ENCODE data around the gene BAZ1B.
"Not testable (repeated sequence)": the region's sequence is repeated elsewhere in the genome, so short reads cannot be mapped to it uniquely, and the experiment has no call there.

Gene BAZ1B

DNA sequence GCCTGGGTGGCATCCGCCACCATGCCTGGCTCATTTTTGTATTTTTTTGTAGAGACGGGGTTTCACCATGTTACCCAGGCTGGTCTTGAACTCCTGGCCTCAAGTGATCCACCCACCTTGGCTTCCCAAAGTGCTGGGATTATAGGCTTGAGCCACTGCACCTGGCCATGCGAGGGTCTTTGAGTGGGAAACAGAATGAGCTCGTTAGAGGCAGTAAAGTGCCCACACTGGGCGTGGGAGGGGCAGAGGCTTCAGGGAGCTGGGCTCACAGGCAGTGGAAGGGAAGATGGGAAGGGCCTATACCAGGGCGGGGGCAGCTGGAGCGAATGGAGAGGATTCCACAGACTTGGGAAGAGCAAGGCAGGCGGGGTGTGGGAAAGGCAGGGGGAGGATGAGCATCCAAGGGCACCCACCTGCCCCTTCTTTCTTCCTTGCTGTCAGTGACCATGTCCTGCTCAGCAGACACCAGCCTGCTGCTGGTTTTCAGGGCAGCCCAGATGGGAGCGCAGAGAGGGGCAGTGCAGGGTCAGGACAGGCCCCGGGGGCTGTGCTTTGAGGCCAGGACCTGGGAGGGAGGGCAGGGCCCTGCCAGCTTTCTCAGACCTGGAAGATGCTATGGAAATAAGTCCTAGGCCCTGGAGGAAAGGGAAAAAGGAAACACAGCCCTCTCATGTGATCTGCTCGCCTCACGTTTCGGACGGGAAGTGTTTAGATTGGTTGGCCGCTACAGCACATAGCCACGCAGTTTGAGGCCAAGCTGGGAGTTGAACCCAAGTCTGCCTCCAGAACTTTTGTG, 84.3 kb downstream of the BAZ1B start:
- TF ChIP-seq Cebpa-rat (IDR thresholded peaks at IDR 0.05), result no peak
- Histone ChIP-seq H3K9me3 (no peaks in the 10 kb centered on the region), H3K4me2 (peak overlapping the region; percentile 17; the same call in 1 of the 2 replicates), H3K4me1 (peaks cover 29% of the 10 kb centered on the region), H3K9ac (0 out of 2 replicates have a peak overlapping the region, but pooled peaks have one; percentile 10), H3K27me3 (no peaks in the 10 kb centered on the region), H3K27ac (peak overlapping the region; percentile 26; the same call in 1 of the 2 replicates), H4K20me1 (peaks cover 49% of the 10 kb centered on the region), H3K36me3 (peaks cover 44% of the 10 kb centered on the region), H3K4me3 (no peak overlapping the region)

DNA sequence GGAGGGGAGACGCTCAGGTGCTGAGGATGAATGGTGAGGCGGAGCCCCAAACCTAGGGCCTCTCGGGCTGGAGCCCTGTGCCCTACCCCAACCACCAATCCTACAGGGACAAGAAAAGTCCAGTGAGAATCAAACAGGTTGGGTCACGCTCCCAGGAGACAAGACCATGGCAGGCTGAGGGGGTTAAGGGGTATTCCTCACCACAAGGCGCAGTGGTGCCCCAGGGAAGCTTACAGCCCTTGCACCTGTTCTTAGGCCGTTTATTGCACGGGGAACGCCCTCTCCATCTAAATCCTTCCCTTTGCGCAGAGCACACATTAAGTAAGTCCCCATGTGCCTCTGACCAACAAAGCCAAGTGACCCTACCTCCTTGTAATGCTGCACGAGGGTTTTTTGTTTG, 85.0 kb downstream of the BAZ1B start:
- H3K36me3 ChIP-seq, result peaks cover 36% of the 10 kb centered on the region
- no peaks in the 10 kb centered on the region for H3K27me3 ChIP-seq
- peaks cover 42% of the 10 kb centered on the region for H4K20me1 ChIP-seq

DNA sequence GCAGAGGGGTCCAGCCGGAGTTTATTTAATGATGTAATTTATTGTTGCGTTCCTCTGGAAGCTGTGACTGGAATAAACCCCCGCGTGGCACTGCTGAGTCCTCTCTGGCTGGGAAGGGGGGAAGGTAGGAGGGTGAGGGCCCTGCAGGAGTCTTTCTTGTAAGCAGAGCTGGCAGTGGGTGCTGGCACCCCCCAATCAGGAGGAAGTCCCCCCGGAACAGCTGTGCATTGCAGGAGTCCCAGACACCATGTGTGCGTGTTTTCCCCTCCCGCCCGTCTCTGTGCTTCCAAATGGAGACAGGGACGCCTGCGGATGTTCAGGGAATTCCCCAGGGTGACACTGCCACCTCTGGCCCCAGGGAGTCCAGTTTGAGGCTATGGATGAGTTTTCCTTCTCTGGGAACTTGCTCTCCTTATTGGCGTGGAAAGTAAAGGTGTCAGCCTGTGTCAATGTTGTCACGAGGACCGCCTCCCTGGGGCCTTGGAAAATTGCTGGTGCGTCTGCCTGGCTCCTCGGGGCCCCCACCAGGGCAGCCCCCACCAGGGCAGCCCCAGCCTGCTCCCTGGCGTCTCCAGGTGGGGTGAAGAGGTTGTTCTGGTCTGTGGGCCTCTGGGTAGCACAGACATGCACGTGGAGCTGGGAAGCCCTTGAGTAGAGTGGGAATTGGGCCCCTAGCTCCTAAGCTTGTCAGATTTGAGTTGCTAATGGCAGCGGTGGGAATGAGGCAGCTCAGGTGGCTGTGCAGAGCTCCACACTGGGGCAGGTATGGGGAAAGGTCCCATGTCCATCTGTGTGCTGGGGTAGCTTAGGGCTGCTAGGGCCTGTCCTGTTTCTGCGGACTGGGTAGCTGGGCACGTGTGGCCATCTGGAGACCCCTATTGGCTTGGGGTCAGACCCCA, 85.8 kb downstream of the BAZ1B start:
- Histone ChIP-seq H3K27me3 (no peaks in the 10 kb centered on the region), H3K9ac (no peak overlapping the region), H3K4me3 (no peak overlapping the region), H3K27ac (no peak overlapping the region), H3K36me3 (peaks cover 29% of the 10 kb centered on the region), H3K4me2 (0 out of 2 replicates have a peak overlapping the region, but pooled peaks have one; percentile 17), H3K9me3 (no peaks in the 10 kb centered on the region), H4K20me1 (peaks cover 36% of the 10 kb centered on the region), H3K4me1 (peaks cover 29% of the 10 kb centered on the region)
- no peak for TF ChIP-seq Cebpa-rat (IDR thresholded peaks at IDR 0.05)

More for the DNA sequence above, 85.0 kb downstream of the BAZ1B start:
- TF ChIP-seq Cebpa-rat (IDR thresholded peaks at IDR 0.05), result no peak
- Histone ChIP-seq H3K4me2 (peak overlapping the region; percentile 17; the same call in 1 of the 2 replicates), H3K27ac (no peak overlapping the region), H3K9ac (no peak overlapping the region), H3K4me3 (no peak overlapping the region), H3K9me3 (no peaks in the 10 kb centered on the region), H3K4me1 (peaks cover 29% of the 10 kb centered on the region)

DNA sequence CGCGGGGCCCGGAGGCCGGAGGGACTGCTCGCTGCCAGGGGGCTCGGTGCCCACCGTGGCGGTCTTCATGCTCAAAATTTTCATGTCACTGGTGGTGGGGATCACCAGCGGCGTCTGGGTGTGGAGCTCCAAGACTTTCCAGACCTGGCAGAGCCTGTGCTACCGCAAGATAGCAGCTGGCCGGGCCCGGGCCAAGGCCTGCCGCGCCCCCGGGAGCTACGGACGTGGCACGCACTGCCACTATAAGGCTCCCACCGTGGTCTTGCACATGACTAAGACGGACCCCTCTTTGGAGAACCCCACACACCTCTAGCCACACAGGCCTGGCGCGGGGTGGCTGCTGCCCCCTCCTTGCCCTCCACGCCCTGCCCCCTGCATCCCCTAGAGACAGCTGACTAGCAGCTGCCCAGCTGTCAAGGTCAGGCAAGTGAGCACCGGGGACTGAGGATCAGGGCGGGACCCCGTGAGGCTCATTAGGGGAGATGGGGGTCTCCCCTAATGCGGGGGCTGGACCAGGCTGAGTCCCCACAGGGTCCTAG, 86.6 kb downstream of the BAZ1B start:
- Histone ChIP-seq H3K4me3 (no peak overlapping the region), H3K27ac (no peak overlapping the region), H3K4me1 (peaks cover 29% of the 10 kb centered on the region), H3K9ac (no peak overlapping the region), H3K9me3 (no peaks in the 10 kb centered on the region), H3K27me3 (no peaks in the 10 kb centered on the region), H4K20me1 (peaks cover 29% of the 10 kb centered on the region), H3K4me2 (no peak overlapping the region), H3K36me3 (peaks cover 21% of the 10 kb centered on the region)
- no peak for TF ChIP-seq Cebpa-rat (IDR thresholded peaks at IDR 0.05)

DNA sequence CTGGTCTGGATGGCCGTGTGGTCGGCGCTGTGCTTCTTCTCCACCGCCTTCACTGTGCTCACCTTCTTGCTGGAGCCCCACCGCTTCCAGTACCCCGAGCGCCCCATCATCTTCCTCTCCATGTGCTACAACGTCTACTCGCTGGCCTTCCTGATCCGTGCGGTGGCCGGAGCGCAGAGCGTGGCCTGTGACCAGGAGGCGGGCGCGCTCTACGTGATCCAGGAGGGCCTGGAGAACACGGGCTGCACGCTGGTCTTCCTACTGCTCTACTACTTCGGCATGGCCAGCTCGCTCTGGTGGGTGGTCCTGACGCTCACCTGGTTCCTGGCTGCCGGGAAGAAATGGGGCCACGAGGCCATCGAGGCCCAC, 87.4 kb downstream of the BAZ1B start:
- no peak for TF ChIP-seq Cebpa-rat (IDR thresholded peaks at IDR 0.05)
- Histone ChIP-seq H3K4me1 (peaks cover 32% of the 10 kb centered on the region), H3K36me3 (peaks cover 13% of the 10 kb centered on the region)

DNA sequence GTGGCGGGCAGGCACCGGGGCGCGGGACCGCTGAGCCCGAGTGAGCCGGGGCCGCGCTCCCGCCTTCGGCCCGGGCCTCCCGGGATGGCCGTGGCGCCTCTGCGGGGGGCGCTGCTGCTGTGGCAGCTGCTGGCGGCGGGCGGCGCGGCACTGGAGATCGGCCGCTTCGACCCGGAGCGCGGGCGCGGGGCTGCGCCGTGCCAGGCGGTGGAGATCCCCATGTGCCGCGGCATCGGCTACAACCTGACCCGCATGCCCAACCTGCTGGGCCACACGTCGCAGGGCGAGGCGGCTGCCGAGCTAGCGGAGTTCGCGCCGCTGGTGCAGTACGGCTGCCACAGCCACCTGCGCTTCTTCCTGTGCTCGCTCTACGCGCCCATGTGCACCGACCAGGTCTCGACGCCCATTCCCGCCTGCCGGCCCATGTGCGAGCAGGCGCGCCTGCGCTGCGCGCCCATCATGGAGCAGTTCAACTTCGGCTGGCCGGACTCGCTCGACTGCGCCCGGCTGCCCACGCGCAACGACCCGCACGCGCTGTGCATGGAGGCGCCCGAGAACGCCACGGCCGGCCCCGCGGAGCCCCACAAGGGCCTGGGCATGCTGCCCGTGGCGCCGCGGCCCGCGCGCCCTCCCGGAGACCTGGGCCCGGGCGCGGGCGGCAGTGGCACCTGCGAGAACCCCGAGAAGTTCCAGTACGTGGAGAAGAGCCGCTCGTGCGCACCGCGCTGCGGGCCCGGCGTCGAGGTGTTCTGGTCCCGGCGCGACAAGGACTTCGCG, 88.0 kb downstream of the BAZ1B start:
- peaks cover 15% of the 10 kb centered on the region for H4K20me1 ChIP-seq
- H3K27ac ChIP-seq, result peak overlapping the region; percentile 35; the same call in 1 of the 2 replicates
- peak overlapping the region; percentile 64 for H3K4me3 ChIP-seq
- H3K4me1 ChIP-seq, result peaks cover 37% of the 10 kb centered on the region
- peak overlapping the region; percentile 69; the same call in 1 of the 2 replicates for H3K9ac ChIP-seq
- H3K27me3 ChIP-seq, result no peaks in the 10 kb centered on the region
- peak overlapping the region; percentile 82 for H3K4me2 ChIP-seq
- no peak for TF ChIP-seq Cebpa-rat (IDR thresholded peaks at IDR 0.05)
- H3K36me3 ChIP-seq, result peaks cover 7% of the 10 kb centered on the region
- H3K9me3 ChIP-seq, result no peaks in the 10 kb centered on the region

More for the DNA sequence above, 87.4 kb downstream of the BAZ1B start:
- Histone ChIP-seq H4K20me1 (peaks cover 21% of the 10 kb centered on the region), H3K4me2 (no peak overlapping the region), H3K27me3 (no peaks in the 10 kb centered on the region), H3K9me3 (no peaks in the 10 kb centered on the region), H3K27ac (no peak overlapping the region), H3K9ac (no peak overlapping the region), H3K4me3 (no peak overlapping the region)

DNA sequence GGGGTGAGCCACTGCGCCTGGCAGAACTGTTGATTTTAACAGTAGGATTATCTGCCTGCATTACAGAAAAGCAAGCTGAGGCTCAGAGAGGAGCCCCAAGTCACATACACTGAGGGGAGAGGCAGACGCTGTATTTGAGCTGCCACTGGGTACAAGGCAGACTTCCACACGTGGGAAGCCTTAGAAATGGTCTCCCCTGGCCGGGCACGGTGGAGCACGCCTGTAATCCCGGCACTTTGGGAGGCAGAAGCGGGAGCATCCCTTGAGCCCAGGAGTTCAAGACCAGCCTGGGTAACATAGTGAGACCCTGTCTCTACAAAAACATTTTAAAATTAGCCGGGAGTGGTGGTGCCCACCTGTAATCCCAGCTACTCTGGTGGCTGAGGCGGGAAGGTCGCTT, 89.4 kb downstream of the BAZ1B start:
- H3K9ac ChIP-seq, result no peak overlapping the region
- peaks cover 25% of the 10 kb centered on the region for H3K4me1 ChIP-seq
- no peaks in the 10 kb centered on the region for H3K9me3 ChIP-seq
- no peaks in the 10 kb centered on the region for H3K27me3 ChIP-seq
- no peak overlapping the region for H3K27ac ChIP-seq
- H3K4me2 ChIP-seq, result peak overlapping the region; percentile 82; the same call in 1 of the 2 replicates
- H4K20me1 ChIP-seq, result 0 out of 2 replicates have a peak, but pooled peaks cover 1% of the 10 kb centered on the region
- no peaks in the 10 kb centered on the region for H3K36me3 ChIP-seq
- no peak overlapping the region for H3K4me3 ChIP-seq
- no peak for TF ChIP-seq Cebpa-rat (IDR thresholded peaks at IDR 0.05)

DNA sequence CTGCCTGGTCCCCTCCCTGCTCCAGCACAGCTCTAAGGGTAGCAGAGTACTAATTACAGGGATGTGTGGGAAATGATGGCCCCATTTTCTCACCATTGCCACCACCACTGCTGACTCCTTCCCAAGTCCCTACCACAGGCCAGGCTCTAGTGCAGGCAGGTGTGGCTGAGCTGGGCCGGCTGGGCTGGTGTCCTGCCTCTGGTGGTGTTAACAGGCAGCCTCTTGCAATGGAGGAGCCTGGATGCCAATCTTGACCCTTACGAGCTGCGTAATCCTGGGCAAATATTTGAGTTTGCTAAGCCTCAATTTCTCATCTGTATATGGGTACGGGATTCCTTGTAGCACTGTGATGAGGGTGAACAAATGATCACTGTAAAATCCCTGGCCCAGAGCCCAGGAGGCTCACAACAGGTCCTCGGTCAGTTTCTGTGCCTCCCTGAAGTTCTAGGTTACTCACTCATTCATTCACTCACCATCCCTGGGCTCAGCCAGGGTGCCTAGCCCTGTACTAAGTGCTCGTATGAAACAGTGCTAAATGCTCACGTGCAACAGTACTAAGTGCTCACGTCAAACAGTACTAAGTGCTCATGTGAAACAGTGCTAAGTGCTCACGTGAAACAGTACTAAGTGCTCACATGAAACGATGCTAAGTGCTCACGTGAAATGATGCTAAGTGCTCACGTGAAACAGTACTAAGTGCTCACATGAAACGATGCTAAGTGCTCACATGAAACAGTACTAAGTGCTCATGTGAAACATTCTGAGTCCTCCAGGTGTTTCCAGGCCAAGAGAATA, 90.9 kb downstream of the BAZ1B start:
- H3K9ac ChIP-seq, result no peak overlapping the region
- H3K4me3 ChIP-seq, result no peak overlapping the region
- H3K9me3 ChIP-seq, result no peaks in the 10 kb centered on the region
- no peaks in the 10 kb centered on the region for H4K20me1 ChIP-seq
- TF ChIP-seq Cebpa-rat (IDR thresholded peaks at IDR 0.05), result no peak
- no peak overlapping the region for H3K27ac ChIP-seq
- H3K36me3 ChIP-seq, result no peaks in the 10 kb centered on the region
- H3K27me3 ChIP-seq, result no peaks in the 10 kb centered on the region
- peaks cover 17% of the 10 kb centered on the region for H3K4me1 ChIP-seq
- H3K4me2 ChIP-seq, result no peak overlapping the region

DNA sequence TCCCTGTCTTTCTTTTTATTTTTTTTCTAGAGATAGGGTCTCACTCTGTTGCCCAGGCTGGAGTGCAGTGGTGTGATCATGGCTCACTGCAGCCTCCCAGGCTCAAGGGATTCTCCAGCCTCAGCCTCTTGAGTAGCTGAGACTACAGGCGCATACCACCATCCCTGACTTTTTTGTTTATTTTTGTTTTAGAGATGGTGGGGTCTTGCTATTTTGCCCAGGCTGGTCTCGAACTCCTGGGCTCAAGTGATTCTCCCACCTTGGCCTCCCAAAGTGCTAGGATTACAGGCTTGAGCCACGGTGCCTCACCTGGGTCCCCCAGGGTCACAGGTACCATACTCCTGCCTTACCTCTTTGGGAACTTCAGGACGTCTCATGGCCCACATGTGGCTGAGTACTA, 91.6 kb downstream of the BAZ1B start:
- not testable (repeated sequence) for H3K4me2 ChIP-seq, H3K27ac ChIP-seq

More for the DNA sequence above, 91.6 kb downstream of the BAZ1B start:
- H4K20me1 ChIP-seq, H3K36me3 ChIP-seq, H3K4me3 ChIP-seq, H3K27me3 ChIP-seq, H3K9ac ChIP-seq, H3K9me3 ChIP-seq: not testable (repeated sequence)
- peaks cover 17% of the 10 kb centered on the region for H3K4me1 ChIP-seq

Data from BLaER1 (cell line).